Fibroblast of mammary gland (primary cell): ENCODE results near the gene DTNB.

Experiments used
- DNase-seq: peaks from one replicate; pipeline ENCODE4 v3.0.0-alpha.2; 2010; ENCODE audit warnings: low read depth
- H3K4me3 ChIP-seq: 2 replicates; pipeline ENCODE4 v1.5.1; 2011; ENCODE audit warnings: low read depth, mild to moderate bottlenecking, low read length, moderate library complexity; ENCODE audit not compliant: control insufficient read depth
- CTCF ChIP-seq: conservative IDR thresholded peaks from 2 replicates; pipeline ENCODE4 v1.5.1; 2011; ENCODE audit warnings: low read depth, low read length, inconsistent platforms; ENCODE audit not compliant: control insufficient read depth, insufficient read depth

Gene DTNB

GRCh38 chr2:25684577-25685473 lies 11.4 kb upstream of the DTNB start:
- TF ChIP-seq CTCF: no peak
- H3K4me3 ChIP-seq: no peak overlapping the region
- no peak for DNase-seq

- TF ChIP-seq CTCF: no peak
- no peak for DNase-seq
- no peak overlapping the region for H3K4me3 ChIP-seq
These were observed 8.7 kb upstream of the DTNB start for GRCh38 chr2:25682082-25682481.

- TF ChIP-seq CTCF: no peak
- no peak overlapping the region for H3K4me3 ChIP-seq
- DNase-seq: no peak
These were observed 4.5 kb upstream of the DTNB start for GRCh38 chr2:25677877-25678276.

GRCh38 chr2:25674077-25674362 lies 643 bp upstream of the DTNB start:
- peak overlapping the region; percentile 47 for H3K4me3 ChIP-seq
- TF ChIP-seq CTCF: no peak
- DNase-seq: no peak

GRCh38 chr2:25672494-25673299 lies 680 bp downstream of the DTNB start:
- TF ChIP-seq CTCF: no peak
- peak overlapping the region; percentile 67 for H3K4me3 ChIP-seq
- DNase-seq: no peak

GRCh38 chr2:25671622-25672021 lies 1.8 kb downstream of the DTNB start:
- DNase-seq: no peak
- H3K4me3 ChIP-seq: no peak overlapping the region
- TF ChIP-seq CTCF: no peak
